ENCODE measurements around the gene LONP1. TPM values are rescaled to one million over a fixed set of nuclear protein-coding genes. Genes with fewer than 3 reads are reported as not detected.

Gene LONP1
- total RNA-seq, 1 experiment from 2014 or later = 180 TPM

DNA sequence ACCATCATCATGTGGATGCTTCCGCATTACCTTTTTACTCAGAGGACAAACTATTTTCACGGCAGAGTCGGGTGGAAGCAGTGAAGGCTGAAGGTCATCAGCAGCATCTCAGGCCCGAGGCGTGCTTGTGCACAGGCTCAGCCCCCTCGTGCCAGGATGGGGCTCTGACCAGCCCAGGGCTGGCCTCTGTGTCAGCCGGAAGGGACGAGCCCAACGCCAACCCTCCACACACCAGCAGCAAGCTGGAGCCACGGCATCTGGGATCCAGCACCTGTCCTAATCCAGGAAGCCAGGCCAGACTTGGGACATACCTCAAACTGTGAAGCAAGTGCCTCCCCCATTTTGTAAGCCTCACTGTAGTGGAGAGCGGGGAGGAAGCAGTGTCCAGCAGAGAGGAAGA lies 50.7 kb downstream of the LONP1 start:
- BruUV-seq (replicated peaks) = no TSS peak
- Histone ChIP-seq H3K4me3 (replicated peaks in 1 of 2; ENCODE audit: low read depth in 1 of 2, low read length in 2 of 2) (no peak overlapping the region), H3K36me3 (ENCODE audit: control insufficient read depth in 1 of 2, insufficient read depth in 2 of 2, low read length in 2 of 2) (peaks cover 32 to 49% of the 10 kb centered on the region in 2 experiments; a peak in 3 of 4 replicates), H3K9ac (ENCODE audit: low read length) (no peak overlapping the region), H4K20me1 (ENCODE audit: insufficient read depth) (no peaks in the 10 kb centered on the region), H3K9me3 (ENCODE audit: control insufficient read depth in 1 of 2, insufficient read depth in 1 of 2, low read depth in 1 of 2, low read length in 2 of 2) (no peaks in the 10 kb centered on the region), H3K79me2 (ENCODE audit: insufficient read depth, low read length) (no peaks in the 10 kb centered on the region), H3K27me3 (ENCODE audit: insufficient read depth, low read length) (no peaks in the 10 kb centered on the region), H3K4me1 (ENCODE audit: control insufficient read depth in 1 of 2, insufficient read depth in 2 of 2, low read length in 2 of 2) (no peaks in the 10 kb centered on the region; a peak in 2 of 4 replicates), H2AFZ (ENCODE audit: low read depth, low read length, poor library complexity, severe bottlenecking) (no peak overlapping the region), H3K27ac (ENCODE audit: low read depth, low read length) (no peak overlapping the region), H3K4me2 (ENCODE audit: low read length) (no peak overlapping the region), H3K9me2 (ENCODE audit: insufficient read depth) (no peaks in the 10 kb centered on the region)
- RAD21 ChIA-PET (ENCODE audit: low non-redundant PET in 1 of 2, low total read pairs in 2 of 2, uncharacterized antibody in 2 of 2, unreplicated experiment in 2 of 2) = no interaction called here
- ATAC-seq = no peak
- CTCF ChIA-PET = no interaction called here
- TF ChIP-seq FOSL1 (IDR thresholded peaks at IDR 0.05; ENCODE audit: low read depth) (no peak), RAD21 (IDR thresholded peaks at IDR 0.05; ENCODE audit: low read depth) (no peak), SIN3A (IDR thresholded peaks at IDR 0.05; ENCODE audit: low read depth) (no peak), ZNF274 (IDR thresholded peaks at IDR 0.05; ENCODE audit: low read depth, low read length) (no peak), POLR2AphosphoS5 (IDR thresholded peaks at IDR 0.05; ENCODE audit: low read depth, low read length) (no peak), EGR1 (IDR thresholded peaks at IDR 0.05; ENCODE audit: low read depth) (no peak), CTCF (IDR thresholded peaks at IDR 0.05 in 2 of 3, conservative IDR thresholded peaks at IDR 0.05 in 1 of 3; ENCODE audit: borderline replicate concordance in 1 of 3, insufficient read depth in 1 of 3, low read depth in 2 of 3, low read length in 2 of 3) (no peak), MAX (IDR thresholded peaks at IDR 0.05) (no peak), CBX3 (IDR thresholded peaks at IDR 0.05; ENCODE audit: low read depth) (no peak), JUND (IDR thresholded peaks at IDR 0.05) (no peak), EZH2 (IDR thresholded peaks at IDR 0.05) (no peak), CEBPB (IDR thresholded peaks at IDR 0.05; ENCODE audit: low read depth) (no peak), TCF7L2 (IDR thresholded peaks at IDR 0.05; ENCODE audit: borderline replicate concordance, extremely low read depth, insufficient read depth, insufficient read length) (no peak), SP1 (IDR thresholded peaks at IDR 0.05; ENCODE audit: low read depth) (no peak), POLR2A (IDR thresholded peaks at IDR 0.05; ENCODE audit: borderline replicate concordance, extremely low read depth, insufficient read depth, insufficient read length) (no peak), ZFX (IDR thresholded peaks at IDR 0.05) (no peak), REST (IDR thresholded peaks at IDR 0.05; ENCODE audit: low read depth) (no peak), EZH2phosphoT487 (IDR thresholded peaks at IDR 0.05; ENCODE audit: borderline replicate concordance) (no peak), ZBTB33 (IDR thresholded peaks at IDR 0.05; ENCODE audit: extremely low read depth, insufficient replicate concordance, low read length) (no peak)
- POLR2A ChIA-PET = no interaction called here
- no peak for DNase-seq (ENCODE audit: low read depth, low spot score)
- intact Hi-C loops (cut with micrococcal nuclease) = no loop called here
